HG02571 (cell line): ENCODE data around the gene ANKMY1.

Experiments used
- ATAC-seq: cut with Tn5 transposase; IDR thresholded peaks from one replicate; pipeline ENCODE4 v1.9.1; 2021; ENCODE audit warnings: mild to moderate bottlenecking, moderate library complexity; ENCODE audit not compliant: unreplicated experiment

ANKMY1 gene

DNA sequence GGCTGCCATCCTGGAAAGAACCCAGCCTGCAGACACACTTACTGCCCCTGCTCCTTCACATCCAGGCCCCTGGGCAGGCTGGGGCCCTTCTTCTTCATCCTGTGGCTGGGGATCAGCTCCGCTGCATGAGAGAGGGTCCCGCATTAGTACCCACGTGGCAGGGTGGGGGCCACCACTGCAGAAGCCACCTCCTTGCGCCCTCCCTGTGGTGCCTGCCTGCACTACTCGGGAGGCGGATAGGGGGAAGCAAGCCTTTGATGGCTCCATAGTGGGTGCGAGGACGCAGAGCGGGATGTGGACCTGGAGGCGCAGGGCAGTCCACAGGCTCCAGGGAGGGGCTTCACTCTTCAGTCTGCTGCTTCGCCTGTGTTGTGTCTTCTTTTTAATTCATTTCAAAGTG is 75.6 kb downstream of the ANKMY1 start:
- ATAC-seq, result no peak

DNA sequence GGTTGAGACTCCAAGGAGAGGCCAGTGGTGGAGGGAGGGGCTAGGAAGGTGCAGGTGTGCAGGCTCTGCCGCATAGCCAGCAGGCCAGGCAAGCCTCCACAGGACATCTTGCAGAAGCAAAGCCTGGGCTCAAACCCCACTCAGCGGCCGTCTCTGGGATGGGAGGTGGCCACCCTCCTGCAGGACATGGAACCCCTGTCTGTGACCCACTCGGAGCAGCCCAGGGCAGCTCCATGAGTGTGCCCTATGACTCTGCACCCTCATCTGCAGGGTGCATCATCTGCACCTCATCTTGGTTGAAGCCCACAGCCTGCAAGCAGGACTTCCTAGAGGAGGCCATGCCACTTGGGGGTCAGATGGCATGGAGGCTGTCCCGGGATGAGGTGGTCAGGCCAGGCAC is 76.1 kb downstream of the ANKMY1 start:
- ATAC-seq, result no peak

DNA sequence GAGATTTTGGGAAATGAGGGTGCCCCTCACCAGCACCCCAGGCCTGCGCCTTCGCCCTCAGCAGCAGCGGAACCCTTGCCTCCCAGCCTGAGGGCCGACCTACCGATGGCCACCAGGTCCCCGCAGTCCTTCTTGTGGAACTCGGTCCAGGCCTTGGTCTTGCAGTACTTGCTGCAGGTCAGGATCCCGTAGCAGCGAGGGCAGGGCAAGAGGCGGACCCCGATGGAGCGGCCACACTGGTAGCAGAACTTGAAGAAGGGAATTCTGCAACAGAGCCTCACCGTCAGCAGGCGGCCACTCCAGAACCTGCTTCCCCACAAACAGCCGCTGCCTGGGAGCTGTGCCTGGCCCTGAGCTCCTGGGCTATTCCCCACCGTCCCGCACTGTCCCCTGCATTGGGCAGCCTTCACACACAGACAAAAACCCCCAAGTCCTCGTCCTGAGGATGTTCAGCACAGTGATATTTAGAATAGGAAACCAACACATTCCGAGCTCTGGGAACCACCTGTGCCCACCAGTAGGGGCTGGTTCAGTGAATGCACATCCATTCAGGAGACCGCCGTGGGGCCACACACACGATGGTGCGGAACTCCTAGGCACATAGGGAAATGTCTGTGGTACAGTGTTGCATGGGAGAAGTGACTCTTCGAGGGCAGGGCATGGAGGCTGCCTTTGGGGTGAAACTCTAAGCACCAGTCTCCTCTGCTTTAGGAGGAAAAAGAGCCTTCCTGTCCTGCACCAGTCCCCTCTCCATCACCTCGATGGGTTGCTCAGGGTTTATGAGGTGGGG is 76.8 kb downstream of the ANKMY1 start:
- no peak for ATAC-seq

DNA sequence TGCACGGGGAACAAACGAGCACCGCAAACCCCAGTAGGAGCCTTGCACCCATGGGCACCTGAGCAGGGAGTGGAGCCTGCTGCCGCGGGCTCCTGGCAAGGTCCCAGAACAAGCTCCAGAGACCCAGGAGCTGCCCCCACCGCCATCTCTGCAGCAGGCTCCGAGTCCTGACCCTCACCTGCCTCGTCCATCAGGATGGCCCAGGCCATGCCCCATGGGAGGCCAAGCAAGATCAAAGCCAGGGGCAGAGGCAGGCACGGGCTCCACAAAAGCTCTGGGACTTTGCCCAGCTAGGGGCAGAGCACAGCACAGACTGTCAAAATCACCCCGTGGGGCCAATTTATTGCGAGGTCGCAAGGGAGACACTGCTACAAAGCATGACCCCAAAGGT is 78.7 kb downstream of the ANKMY1 start:
- ATAC-seq, result no peak

DNA sequence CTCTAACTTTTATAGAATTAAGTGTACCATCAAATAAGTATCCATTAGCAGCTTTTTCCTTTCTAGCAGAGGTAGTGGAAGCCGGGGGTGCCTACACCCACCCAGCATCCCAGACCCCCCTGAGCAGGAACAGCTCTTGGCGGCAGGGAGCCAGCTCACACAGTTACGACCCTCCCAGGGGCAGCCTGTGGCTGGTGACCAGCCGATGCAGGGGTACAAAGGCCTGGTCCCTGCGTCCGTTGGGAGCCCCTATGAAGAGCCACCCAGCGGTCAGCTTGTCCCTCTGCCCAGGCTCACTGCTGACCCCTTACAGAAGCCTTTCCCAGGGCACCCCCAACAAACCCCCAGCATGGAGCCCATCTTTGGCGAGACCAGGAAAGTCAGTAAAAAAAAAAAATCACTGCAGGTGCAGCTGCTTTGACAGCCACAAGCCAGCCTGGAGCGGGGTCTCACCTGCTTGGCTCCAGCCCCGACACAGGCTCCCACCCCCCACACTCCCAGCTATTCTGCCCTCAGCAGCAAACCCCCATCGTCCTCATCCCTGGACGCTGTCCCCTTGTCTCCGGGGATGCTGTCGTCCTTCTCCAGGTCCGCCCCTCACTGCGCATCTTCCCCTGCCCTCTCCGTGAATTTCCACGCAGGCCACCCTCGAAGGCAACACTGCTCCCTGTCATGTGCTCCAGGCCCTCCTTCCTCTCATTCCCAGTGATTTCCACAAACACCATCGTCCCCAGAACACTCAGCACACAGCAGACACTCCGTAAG is 79.3 kb downstream of the ANKMY1 start:
- ATAC-seq, result no peak

DNA sequence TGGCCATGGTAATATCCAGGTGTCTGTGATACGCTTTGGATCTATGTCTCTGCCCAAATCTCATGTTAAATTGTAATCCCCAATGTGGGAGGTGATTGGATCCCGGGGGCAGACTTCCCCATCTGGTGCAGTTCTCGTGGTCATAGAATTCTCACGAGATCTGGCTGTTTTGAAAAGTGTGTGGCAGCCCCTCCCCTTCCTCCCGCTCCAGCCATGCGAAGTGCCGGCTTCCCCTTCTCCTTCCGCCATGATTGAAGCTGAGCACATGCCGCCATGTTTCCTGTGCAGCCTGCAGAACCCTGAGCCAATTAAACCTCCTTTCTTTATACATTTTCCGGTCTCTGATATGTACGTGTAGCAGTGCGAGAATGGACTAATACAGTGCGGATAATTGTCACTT is 79.9 kb downstream of the ANKMY1 start:
- no peak for ATAC-seq

DNA sequence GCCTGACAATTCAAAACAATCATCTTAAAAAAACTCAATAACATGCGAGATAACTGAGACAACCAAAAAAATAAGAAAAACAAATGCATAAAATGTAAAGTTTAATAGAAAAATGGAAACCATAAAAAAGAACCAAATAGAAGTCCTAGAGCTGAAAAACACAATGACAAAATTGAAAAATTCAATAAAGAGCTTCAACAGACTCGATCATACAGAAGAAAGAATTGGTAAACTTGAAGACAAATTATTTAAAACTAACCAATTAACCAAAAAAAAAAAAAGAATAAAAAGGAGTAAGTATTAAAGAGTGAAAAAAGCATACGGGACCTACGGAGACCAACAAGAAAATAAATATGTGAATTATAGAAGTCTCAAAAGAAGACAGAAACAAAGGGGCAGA is 84.6 kb downstream of the ANKMY1 start:
- ATAC-seq, result no peak

DNA sequence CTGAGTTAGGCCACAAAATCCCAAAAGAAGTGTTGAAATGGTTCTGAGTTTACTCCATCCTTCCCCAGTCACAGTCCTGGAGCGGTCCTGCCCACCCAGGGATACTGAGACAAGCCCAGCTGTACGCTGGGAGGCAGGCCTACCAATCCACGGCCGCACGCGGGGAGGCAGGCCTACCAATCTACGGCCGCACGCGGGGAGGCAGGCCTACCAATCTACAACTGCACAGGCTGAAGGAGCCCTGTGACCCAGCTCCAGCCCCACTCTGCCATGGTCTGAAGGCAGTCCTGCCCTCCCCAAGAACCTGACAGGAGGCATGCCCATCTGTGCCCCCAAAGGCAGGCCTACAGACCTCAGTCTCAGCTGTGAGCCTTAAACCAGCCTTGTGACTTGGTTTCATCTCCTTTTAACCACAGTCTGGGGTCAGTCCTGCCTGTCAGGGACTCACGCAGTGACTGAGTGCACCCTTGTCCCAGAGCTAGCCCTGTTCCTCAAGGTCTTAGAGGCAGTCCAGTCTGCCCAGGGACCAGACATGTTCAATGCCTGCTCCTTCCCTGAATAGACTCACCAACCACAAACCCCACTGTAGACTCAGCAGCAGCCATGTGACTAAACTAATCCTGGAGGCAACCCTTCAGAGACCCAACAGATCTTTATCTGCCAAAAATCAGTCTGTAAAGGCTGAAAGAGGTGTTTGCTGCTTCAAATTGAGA is 85.6 kb downstream of the ANKMY1 start:
- ATAC-seq, result no peak

DNA sequence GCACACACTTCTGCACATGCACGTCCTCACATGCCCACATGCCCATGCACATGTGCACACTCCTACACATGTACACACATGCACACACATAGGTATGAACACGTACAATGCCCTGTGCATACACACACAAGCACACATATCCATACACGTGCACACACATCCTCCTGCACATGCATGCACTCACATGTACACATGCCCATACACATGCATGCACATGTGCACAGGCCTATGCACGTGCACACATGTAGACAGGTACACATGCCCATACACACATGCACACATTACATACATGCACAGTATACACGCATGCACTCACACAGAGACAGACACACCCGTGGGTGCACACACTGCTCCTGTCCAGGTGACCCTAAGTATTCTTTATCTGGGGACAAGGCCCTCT is 88.0 kb downstream of the ANKMY1 start:
- no peak for ATAC-seq

DNA sequence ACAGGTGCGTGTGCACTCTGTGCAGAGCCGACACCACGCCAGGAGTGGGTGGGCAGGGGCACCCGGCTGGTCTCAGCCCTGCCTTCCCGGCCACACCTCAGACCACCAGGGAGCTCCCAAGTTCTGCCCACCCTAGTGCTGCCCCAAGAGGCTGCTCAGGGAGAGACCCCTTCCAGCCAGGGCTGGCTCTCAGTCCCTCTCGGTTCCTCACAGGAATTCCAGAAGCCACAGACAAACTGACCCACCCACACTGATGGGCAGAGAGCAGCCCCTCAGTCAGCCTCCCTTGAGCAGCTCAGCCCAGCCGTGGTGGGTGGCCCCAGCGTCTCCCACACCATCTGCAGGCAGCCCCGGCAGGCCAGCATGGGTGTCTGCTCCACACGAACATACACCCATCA is 88.5 kb downstream of the ANKMY1 start:
- ATAC-seq, result no peak

DNA sequence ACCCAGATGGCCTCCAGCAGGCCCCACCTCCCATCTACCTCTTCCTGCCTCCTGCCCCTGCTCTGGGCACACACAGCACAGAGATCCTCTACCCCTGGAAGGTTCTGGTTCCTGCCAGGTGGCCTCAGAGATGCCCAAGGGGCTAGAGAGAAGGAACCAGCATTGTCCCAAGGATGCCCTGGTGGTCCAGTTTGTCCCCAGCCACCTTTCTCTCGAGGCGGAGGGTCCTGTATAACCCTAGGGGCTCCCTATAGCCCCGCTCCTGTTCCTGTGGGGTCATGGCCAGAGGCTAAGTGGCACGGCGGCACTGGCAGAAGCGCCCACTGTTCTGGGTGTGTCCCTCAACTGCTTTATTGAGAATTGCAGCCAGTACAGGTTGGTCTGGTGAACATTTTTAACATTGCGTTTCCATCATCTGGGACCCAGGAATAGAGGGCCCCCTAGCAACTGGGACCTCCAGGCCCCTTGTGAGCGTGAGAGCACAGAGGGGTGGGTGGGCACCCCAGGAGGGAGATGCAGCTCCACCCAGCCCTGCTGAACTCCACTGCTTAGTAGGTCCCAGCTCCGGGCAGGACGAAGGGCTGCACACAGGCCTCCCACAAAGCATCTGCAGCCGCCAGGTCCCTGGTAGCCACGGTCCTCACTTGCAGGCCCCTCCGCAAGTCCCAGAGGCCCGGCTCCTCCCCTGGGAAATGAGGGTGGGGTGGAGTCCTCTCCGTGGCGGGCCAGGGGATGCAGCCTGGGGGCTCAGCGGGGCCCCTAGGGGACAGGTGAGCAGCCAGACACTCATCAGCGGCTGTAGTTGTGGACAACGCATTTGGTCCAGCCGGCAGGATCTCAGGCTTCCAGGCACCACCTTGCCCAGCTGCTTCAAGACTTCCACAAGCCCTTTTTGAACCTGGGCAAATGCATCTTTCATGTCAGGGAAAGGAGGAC is 89.2 kb downstream of the ANKMY1 start:
- no peak for ATAC-seq

DNA sequence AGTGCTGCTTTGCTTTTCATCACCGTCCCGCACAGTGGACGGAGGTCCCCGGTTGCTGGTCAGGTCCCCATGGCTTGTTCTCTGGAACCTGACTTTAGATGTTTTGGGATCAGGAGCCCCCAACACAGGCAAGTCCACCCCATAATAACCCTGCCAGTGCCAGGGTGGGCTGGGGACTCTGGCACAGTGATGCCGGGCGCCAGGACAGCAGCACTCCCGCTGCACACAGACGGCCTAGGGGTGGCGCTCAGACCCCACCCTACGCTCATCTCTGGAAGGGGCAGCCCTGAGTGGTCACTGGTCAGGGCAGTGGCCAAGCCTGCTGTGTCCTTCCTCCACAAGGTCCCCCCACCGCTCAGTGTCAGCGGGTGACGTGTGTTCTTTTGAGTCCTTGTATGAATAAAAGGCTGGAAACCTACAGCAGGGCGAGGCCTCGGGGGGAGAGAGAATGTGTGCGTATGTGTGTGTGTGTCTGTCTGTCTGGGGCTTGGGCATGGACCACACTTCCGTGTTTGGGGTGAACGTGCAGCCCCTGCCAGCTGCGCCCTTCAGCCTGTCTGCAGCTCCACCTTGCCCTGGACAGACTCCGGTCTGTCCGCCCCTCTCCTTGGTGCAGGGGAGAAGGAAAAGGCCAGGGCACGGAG is 90.0 kb downstream of the ANKMY1 start:
- ATAC-seq, result no peak

DNA sequence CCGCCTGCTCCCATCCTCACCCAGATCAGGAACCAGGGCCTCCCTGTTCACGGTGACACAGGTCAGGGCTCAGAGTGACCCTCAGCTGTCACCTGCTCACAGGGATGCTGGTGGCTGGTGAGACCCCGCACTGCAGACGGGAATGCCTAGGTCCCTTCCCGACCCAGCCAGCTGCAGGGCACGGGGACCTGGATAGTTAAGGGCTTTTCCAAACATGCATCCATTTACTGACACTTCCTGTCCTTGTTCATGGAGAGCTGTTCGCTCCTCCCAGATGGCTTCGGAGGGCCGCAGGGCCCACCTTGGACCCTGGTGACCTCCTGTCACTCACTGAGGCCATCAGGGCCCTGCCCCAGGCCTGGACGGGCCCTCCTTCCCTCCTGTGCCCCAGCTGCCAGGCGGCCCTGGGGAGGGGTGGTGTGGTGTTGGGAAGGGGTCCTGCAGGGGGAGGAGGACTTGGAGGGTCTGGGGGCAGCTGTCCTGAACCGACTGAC is 90.6 kb downstream of the ANKMY1 start:
- no peak for ATAC-seq

DNA sequence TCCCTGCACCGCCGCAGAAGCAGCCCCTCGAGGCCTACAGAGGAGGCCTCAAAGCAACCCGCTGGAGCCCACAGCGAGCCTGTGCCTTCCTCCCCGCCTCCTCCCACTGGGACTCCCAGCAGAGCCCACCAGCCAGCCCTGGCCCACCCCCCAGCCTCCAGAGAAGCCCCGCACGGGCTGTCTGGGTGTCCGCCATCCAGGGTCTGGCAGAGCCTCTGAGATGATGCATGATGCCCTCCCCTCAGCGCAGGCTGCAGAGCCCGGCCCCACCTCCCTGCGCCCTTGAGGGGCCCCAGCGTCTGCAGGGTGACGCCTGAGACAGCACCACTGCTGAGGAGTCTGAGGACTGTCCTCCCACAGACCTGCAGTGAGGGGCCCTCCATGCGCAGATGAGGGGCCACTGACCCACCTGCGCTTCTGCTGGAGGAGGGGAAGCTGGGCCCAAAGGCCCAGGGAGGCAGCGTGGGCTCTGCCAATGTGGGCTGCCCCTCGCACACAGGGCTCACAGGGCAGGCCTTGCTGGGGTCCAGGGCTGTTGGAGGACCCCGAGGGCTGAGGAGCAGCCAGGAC is 91.1 kb downstream of the ANKMY1 start:
- ATAC-seq, result no peak

DNA sequence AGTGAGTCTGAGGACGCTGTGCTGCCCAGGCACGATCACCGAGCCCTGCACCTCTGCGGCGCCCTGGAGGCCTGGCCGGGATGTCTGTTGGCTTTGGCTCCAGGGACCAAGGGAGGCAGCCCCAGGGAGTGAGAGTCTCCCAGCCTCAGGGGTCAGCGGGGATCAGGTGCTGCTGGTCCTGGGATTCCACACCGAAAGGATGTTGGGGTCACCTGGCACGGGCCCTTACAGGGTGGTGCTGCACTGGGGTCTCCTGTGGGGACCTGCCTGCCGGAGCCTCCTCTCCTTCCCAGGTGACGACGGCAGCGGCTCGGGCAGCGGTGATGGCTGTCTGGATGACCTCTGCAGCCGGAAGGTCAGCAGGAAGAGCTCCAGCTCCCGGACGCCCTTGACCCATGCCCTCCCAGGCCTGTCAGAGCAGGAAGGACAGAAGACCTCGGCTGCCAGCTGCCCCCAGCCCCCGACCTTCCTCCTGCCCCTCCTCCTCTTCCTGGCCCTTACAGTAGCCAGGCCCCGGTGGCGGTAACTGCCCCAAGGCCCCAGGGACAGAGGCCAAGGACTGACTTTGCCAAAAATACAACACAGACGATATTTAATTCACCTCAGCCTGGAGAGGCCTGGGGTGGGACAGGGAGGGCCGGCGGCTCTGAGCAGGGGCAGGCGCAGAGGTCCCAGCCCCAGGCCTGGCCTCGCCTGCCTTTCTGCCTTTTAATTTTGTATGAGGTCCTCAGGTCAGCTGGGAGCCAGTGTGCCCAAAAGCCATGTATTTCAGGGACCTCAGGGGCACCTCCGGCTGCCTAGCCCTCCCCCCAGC is 91.8 kb downstream of the ANKMY1 start:
- ATAC-seq, result no peak

DNA sequence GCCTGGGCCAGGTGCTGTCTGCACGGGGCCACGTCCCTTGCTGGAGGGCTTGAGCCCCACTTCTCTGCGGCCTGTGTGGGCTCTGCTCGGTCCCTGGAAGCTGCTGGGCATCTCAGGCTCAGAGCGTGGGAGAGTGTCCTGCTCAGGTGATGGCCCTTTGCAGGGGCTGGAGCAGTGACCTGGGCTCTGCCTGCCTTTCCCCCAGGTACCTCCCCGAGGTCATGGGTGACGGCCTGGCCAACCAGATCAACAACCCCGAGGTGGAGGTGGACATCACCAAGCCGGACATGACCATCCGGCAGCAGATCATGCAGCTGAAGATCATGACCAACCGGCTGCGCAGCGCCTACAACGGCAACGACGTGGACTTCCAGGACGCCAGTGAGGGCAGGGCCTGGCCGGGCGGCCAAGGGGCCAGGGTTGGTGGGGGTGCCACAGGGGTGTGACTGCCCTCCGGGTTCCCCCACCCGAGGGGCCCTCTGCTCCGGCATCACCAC is 92.5 kb downstream of the ANKMY1 start:
- no peak for ATAC-seq

DNA sequence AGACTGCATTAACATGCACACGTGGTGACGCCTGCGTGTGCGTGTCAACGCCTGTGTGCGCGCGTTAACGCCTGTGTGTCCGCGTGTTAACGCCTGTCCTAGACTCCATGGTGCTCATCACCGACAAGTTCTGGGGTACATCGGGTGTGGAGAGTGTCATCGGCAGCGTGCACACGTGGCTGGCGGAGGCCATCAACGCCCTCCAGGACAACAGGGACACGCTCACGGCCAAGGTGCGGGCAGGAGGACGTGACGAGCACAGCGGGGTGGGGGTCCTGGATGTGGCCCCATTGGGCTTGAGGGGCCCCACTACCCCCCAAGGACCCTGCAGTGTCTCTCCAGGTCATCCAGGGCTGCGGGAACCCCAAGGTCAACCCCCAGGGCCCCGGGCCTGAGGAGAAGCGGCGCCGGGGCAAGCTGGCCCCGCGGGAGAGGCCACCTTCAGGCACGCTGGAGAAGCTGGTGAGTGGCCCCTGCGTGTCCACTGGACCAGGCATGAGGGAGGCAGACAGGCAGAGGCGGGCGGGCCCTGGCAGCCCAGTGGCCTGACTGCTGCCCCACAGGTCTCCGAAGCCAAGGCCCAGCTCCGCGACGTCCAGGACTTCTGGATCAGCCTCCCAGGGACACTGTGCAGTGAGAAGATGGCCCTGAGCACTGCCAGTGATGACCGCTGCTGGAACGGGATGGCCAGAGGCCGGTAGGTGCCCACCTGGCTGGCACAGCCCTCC is 93.1 kb downstream of the ANKMY1 start:
- ATAC-seq, result no peak

DNA sequence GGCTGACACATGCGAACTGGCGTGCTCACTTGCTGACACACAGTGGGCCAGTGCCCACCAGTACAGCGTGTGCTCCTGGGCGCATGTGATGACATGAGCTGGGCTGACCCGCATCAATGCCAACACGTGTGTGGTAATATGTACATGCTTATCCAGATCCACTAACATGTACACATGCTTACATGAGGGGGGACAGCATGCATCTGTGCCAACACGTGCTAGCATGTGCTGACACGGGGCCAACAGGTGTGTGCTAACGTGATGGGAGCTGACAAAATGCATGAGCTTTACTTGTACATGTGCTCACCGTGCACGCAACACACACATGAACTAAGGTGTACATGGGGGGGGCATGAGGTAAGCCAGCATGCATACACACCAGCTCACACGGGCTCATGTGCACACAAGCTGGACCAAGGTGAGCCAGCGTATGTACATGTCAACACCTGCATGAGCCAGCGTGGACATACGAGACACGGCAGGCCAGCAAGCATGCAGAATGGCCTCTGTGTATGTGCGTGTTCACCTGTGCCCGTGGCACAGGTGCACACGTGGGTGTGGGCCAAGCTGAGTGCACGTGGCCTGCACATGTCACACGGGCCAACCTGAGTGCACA is 93.8 kb downstream of the ANKMY1 start:
- no peak for ATAC-seq
